ENCODE measurements around the gene TM4SF18.
"Not testable (repeated sequence)": the region's sequence is repeated elsewhere in the genome, so short reads cannot be mapped to it uniquely, and the experiment has no call there.

The TM4SF18 gene

GRCh38 chr3:149368674-149369497 is 35.5 kb upstream of the TM4SF18 start:
- DNase-seq (ENCODE audit: low read depth): no peak

- no peak for DNase-seq (ENCODE audit: low read depth)
Measured at GRCh38 chr3:149368201-149368673, 34.8 kb upstream of the TM4SF18 start.

- no peak for DNase-seq (ENCODE audit: low read depth)
Measured at GRCh38 chr3:149366941-149367840, 33.8 kb upstream of the TM4SF18 start.

- no peak for DNase-seq (ENCODE audit: low read depth)
Measured at GRCh38 chr3:149366031-149366430, 32.6 kb upstream of the TM4SF18 start.

GRCh38 chr3:149364624-149365023 is 31.2 kb upstream of the TM4SF18 start:
- no peak for DNase-seq (ENCODE audit: low read depth)

GRCh38 chr3:149363053-149363452 is 29.6 kb upstream of the TM4SF18 start:
- no peak for DNase-seq (ENCODE audit: low read depth)

GRCh38 chr3:149362366-149362765 is 28.9 kb upstream of the TM4SF18 start:
- DNase-seq (ENCODE audit: low read depth): no peak

- DNase-seq (ENCODE audit: low read depth): no peak
Measured at GRCh38 chr3:149356630-149357029, 23.2 kb upstream of the TM4SF18 start.

GRCh38 chr3:149356044-149356592 is 22.7 kb upstream of the TM4SF18 start:
- no peak for DNase-seq (ENCODE audit: low read depth)

GRCh38 chr3:149353581-149354184 is 20.2 kb upstream of the TM4SF18 start:
- no peak for DNase-seq (ENCODE audit: low read depth)

GRCh38 chr3:149352556-149352955 is 19.1 kb upstream of the TM4SF18 start:
- no peak for DNase-seq (ENCODE audit: low read depth)

- no peak for DNase-seq (ENCODE audit: low read depth)
Measured at GRCh38 chr3:149343951-149344350, 10.5 kb upstream of the TM4SF18 start.

GRCh38 chr3:149342413-149343380 is 9.3 kb upstream of the TM4SF18 start:
- no peak for DNase-seq (ENCODE audit: low read depth)

GRCh38 chr3:149340310-149340933 is 7.0 kb upstream of the TM4SF18 start:
- DNase-seq (ENCODE audit: low read depth): no peak

GRCh38 chr3:149339931-149340309 is 6.5 kb upstream of the TM4SF18 start:
- DNase-seq (ENCODE audit: low read depth): no peak

GRCh38 chr3:149337486-149337885 is 4.0 kb upstream of the TM4SF18 start:
- not testable (repeated sequence) for DNase-seq (ENCODE audit: low read depth)

GRCh38 chr3:149336925-149337324 is 3.5 kb upstream of the TM4SF18 start:
- DNase-seq (ENCODE audit: low read depth): no peak

GRCh38 chr3:149332771-149333170 is 665 bp downstream of the TM4SF18 start:
- DNase-seq (ENCODE audit: low read depth): no peak

GRCh38 chr3:149332227-149332765 is 1.1 kb downstream of the TM4SF18 start:
- DNase-seq (ENCODE audit: low read depth): no peak

- no peak for DNase-seq (ENCODE audit: low read depth)
Measured at GRCh38 chr3:149331396-149331795, 2.0 kb downstream of the TM4SF18 start.
